Pancreas (tissue), 10 donors: ENCODE results near the gene GPR35. TPM values are rescaled to one million over a fixed set of nuclear protein-coding genes. Genes with fewer than 3 reads are reported as not detected.
A peak's percentile ranks its signal among the peaks of the same experiment; 100 is the strongest.

Source experiments
- ATAC-seq, 4 donors: fragments of 200-7000 bp; cut with Tn5 transposase; one replicate each; pipeline versions ENCODE4 v1.8.0 to v1.9.1; 2020; ENCODE audit warnings: mild to moderate bottlenecking in 4 of 4, moderate library complexity in 4 of 4
- DNase-seq, 6 donors: peaks; one replicate each; pipeline ENCODE4 v3.0.0-alpha.2; 2020
- FAIRE-seq: peaks from 2 replicates; lab custom pipeline; 2012; peaks lifted over from hg19 to GRCh38; lab: Jason Lieb, UNC
- H3K27ac ChIP-seq, 4 donors: fragments of 200-600 bp; sonication (generic); 1 replicate in 3 of 4; 2 replicates in 1 of 4; pipeline versions ENCODE4 v1.5.0 to v1.8.0; 2020
- H3K27me3 ChIP-seq, 4 donors: fragments of 200-600 bp; one replicate each; pipeline ENCODE4 v1.8.0; 2021
- H3K36me3 ChIP-seq, 3 donors: fragments of 200-600 bp; sonication (generic) in 1 of 3; one replicate each; pipeline versions ENCODE4 v1.5.0 to v1.8.0; 2020 to 2021
- H3K4me1 ChIP-seq, 3 donors: fragments of 200-600 bp; one replicate each; pipeline ENCODE4 v1.8.0; 2021
- H3K4me3 ChIP-seq, 4 donors: fragments of 200-600 bp; sonication (generic) in 2 of 4; one replicate each; pipeline versions ENCODE4 v1.5.0 to v1.8.0; 2020 to 2021
- H3K9me3 ChIP-seq, 4 donors: fragments of 200-600 bp; one replicate each; pipeline ENCODE4 v1.8.0; 2021
- WGBS, 2 donors: extraction: QIAGEN DNeasy Blood & Tissue Kit; methylation state at CpG; one replicate each; pipeline ENCODE4 v1.1.7; 2013; 5-methylcytosine and 5-hydroxymethylcytosine counted together
- intact Hi-C, 3 donors: fragments of 100-400 bp; cut with DNase I; formaldehyde crosslinking; loops; one replicate each; pipeline versions ENCODE4 v1.11.1 to v1.14.2; 2022
- polyA plus RNA-seq, 2 donors: library from polyadenylated mRNA; stranded (reverse); fragments of 200-250 nt; gene quantifications; one replicate each; pipeline ENCODE4 v1.2.3, GENCODE V29; 2013
- total RNA-seq, 6 donors: library from RNA; stranded (reverse); fragmentation: NEBNext Ultra II Directional in 4 of 6; extraction: Animal tissue kit (Norgen Biotek cat#: 25700) in 4 of 6; gene quantifications; one replicate each; pipeline versions ENCODE4 v1.2.1 to v1.2.4, GENCODE V29; 2021 to 2023
- TF ChIP-seq, protein P1 (sequence below), 4 donors: fragments of 200-600 bp; sonication (generic) in 3 of 4; IDR thresholded peaks; one replicate each; pipeline versions ENCODE4 v1.5.0 to v1.8.0; 2021; ENCODE audit warnings: antibody characterized with exemption in 4 of 4
- donor health status: healthy with polysubstance abuse.
- donor health status: DM: no; HTN: no; CAD: no; lungs with moderate emphysema.
- donor health status: DM: no; HTN: no; CAD: no.
- donor health status: control.
- donor health status: control.
- donor health status: Bipolar disorder and iron deficiency.
- donor health status: DM: yes; HTN: yes; CAD: no.
- donor health status: DM: no; HTN: no; CAD: no.
- donor health status: DM: no; HTN: no; CAD: no.
- donor health status: DM: yes; HTN: yes; CAD: no.

Gene GPR35
- total and polyA plus RNA-seq, 8 donors = 0.35 to 4.6 (median 1.0) TPM

DNA sequence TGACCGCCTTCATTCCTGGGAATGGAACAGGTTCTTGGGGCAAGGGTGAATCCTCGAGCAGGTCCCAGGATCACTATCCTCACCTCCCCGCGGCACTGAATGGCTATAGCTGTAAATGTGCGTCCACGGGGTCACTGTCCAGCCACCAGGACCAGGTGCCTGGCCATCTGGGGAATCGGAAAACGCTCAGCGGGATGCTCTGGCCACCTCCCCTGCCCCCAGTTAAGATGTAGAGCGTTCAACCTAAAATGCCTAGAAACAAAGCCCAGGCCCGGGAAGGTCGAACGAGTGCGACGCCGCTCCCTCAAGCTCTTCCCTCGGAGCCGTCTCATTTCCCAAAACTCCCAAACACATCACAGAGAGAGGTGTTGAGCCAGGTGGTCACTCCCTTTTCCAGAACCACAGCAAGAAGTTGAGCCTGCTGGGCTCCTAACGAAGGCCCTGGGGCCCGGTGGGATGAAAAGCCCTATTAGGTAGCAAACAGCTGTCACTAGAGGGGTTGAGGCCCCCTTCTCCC, 39.5 kb upstream of the GPR35 start:
- no peaks in the 10 kb centered on the region for H3K27me3 ChIP-seq
- H3K4me3 ChIP-seq = peak overlapping the region; percentile 90 to 96 (median 94)
- TF ChIP-seq, protein P1, sequence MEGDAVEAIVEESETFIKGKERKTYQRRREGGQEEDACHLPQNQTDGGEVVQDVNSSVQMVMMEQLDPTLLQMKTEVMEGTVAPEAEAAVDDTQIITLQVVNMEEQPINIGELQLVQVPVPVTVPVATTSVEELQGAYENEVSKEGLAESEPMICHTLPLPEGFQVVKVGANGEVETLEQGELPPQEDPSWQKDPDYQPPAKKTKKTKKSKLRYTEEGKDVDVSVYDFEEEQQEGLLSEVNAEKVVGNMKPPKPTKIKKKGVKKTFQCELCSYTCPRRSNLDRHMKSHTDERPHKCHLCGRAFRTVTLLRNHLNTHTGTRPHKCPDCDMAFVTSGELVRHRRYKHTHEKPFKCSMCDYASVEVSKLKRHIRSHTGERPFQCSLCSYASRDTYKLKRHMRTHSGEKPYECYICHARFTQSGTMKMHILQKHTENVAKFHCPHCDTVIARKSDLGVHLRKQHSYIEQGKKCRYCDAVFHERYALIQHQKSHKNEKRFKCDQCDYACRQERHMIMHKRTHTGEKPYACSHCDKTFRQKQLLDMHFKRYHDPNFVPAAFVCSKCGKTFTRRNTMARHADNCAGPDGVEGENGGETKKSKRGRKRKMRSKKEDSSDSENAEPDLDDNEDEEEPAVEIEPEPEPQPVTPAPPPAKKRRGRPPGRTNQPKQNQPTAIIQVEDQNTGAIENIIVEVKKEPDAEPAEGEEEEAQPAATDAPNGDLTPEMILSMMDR (IDR thresholded peaks at IDR 0.05) = no peak
- H3K9me3 ChIP-seq = no peaks in the 10 kb centered on the region
- H3K27ac ChIP-seq = peak overlapping the region; percentile 74 to 95 (median 84)
- H3K36me3 ChIP-seq = peaks cover 0 to 8% (median 0%) of the 10 kb centered on the region in 3 donors
- FAIRE-seq = no peak
- intact Hi-C loops = no loop called here
- no peak for ATAC-seq
- 0 to 2% methylated on average over 20 of the region's 20 CpGs for WGBS, 2 donors
- DNase-seq = peak in 3 of 6 donors; percentile 26 to 53 (median 31)
- peaks cover 10 to 24% (median 13%) of the 10 kb centered on the region in 3 donors for H3K4me1 ChIP-seq

DNA sequence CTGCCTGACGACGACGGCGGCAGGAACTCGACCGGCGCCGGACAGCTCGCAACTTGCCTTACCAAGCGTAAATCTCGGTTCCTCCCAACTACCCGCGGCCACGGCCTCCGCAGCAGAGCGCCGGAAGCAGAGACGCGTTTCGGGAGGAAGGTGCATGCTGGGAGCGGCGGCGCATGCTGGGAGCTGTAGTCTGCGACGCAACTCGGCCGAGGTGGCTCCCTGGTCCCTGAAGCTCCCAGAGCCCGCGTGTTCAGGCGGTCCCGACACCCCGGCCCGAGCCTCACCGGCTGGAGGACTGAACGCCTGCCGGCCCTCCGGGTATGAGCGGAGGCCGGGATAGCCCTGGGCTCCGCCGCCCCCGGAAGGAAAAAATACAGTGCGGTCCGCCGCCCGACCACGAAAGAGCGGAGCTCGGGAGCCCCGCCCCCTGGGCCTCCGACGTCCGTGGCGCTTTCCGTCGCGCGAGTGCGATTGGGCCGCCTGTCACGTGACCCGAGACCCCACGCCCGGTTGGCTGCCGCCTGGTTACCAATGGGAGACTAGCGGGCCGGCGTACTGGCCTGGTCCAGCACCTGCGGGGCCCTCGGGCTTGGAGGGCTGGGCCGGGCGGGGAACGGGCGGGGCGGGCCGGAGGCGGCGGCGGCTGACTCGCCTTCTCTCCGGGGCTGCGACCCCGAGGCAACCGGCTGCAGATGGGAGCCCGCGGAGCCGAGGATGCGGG, 38.9 kb upstream of the GPR35 start, which contains the start of gene CAPN10:
Gene CAPN10 (plus strand): TSS at position 537 of the 721 bp plus-strand sequence. CDS start 178 bp downstream, at position 715.
- 0% methylated on average over 66 to 88 of the region's 88 CpGs for WGBS, 2 donors
- Histone ChIP-seq H3K27ac (peak within 1 kb of the TSS; percentile 74 to 95 (median 84)), H3K4me3 (peak within 1 kb of the TSS; percentile 90 to 96 (median 94)), H3K36me3 (peaks cover 0 to 8% (median 0%) of the 10 kb centered on the region in 3 donors), H3K27me3 (no peaks in the 10 kb centered on the region), H3K9me3 (no peaks in the 10 kb centered on the region), H3K4me1 (peaks cover 10 to 23% (median 13%) of the 10 kb centered on the region in 3 donors)
- FAIRE-seq (no peak), ATAC-seq (peak; percentile 96 to 98 (median 98)), DNase-seq (peak; percentile 96 to 99 (median 98))
- intact Hi-C loops = no loop called here
- TF ChIP-seq, protein P1 (IDR thresholded peaks at IDR 0.05) = no peak

DNA sequence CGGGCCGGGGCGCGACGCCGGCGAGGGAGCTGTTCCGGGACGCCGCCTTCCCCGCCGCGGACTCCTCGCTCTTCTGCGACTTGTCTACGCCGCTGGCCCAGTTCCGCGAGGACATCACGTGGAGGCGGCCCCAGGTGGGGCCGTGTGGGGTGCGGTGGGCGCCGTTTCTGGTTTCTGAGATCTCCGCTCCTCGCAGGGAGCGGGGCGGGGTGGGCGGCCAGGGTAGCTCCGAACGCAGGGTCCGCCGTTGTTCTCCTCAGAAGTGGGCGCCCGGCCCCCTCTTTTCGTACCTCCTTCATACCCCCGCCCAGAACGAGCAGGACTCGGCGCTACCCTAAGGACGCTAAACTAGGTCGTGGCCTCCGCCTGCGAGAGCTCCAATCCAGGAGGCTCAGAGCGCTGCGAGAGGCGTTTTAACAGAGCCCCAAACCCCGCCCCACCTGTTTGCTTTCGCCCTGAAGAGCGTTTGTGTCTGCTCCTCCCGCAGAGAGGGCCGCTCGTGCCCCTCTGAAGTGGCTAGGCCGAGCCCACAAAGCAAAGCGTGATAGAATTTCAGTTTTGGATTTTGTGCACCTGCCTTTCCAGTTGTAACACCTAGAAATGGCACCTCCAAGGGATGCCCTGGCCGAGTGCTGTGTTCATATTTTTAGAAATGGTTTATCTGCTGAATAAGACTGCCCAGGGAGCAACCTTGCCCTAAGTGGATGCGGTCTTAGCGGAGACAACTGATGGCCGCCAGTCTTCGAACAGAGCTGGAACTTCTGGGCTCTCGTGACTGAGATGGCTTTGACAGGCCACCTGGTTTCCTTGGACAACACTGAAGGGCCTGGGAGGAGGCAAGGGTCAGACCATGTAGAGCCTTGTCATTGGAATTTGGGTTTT, 38.1 kb upstream of the GPR35 start:
- Histone ChIP-seq H3K36me3 (peaks cover 0 to 11% (median 0%) of the 10 kb centered on the region in 3 donors), H3K9me3 (no peaks in the 10 kb centered on the region), H3K4me1 (peaks cover 10 to 23% (median 13%) of the 10 kb centered on the region in 3 donors), H3K4me3 (peak overlapping the region; percentile 90 to 96 (median 94)), H3K27ac (peak overlapping the region; percentile 74 to 95 (median 84)), H3K27me3 (no peaks in the 10 kb centered on the region)
- WGBS, 2 donors = 2% methylated on average over 62 of the region's 62 CpGs
- intact Hi-C loops = no loop called here
- TF ChIP-seq, protein P1 (IDR thresholded peaks at IDR 0.05) = no peak
- ATAC-seq = peak in 3 of 4 donors; percentile 8 to 37 (median 26)
- no peak for FAIRE-seq
- DNase-seq = peak in 4 of 6 donors; percentile 47 to 84 (median 58)

DNA sequence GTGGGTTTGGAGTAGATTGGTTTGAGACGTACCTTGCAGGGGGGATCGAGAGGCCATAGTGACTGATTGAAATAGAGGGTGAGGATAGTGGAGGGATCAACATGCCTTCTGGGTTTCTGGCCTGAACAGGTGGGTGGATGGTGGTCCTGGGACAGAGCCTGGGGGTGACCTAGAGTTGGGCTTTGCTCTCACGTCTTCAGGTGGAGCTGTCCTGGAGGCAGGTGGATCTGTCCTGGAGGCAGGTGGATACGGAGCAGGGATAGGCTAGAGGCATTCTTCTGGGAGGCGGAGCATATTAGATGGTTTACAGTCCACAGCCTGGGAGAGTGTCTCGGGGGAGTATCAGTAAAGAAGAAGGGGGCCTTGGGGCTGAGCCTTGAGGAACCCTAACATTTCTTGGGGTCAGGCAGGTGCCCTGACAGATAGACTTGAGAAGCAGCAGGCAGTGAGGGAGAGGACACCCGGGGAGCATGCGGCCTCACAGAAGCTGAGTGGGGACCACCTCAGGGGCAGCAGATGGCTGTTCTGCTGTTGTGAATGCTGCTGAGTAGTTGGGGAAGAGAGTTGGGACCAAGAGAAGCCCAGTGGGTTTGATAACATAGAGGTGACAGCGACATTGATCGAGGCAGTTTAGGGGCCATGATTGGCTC, 37.1 kb upstream of the GPR35 start:
- peak overlapping the region in 1 of 4 donors; percentile 96 for H3K4me3 ChIP-seq
- WGBS, 2 donors = 72 to 80% methylated on average over 10 of the region's 10 CpGs
- intact Hi-C loops = no loop called here
- H3K36me3 ChIP-seq = peaks cover 0 to 17% (median 0%) of the 10 kb centered on the region in 3 donors
- H3K27me3 ChIP-seq = no peaks in the 10 kb centered on the region
- no peak for ATAC-seq
- no peak overlapping the region for H3K27ac ChIP-seq
- peaks cover 10 to 23% (median 13%) of the 10 kb centered on the region in 3 donors for H3K4me1 ChIP-seq
- TF ChIP-seq, protein P1 (IDR thresholded peaks at IDR 0.05) = no peak
- no peak for FAIRE-seq
- no peaks in the 10 kb centered on the region for H3K9me3 ChIP-seq
- DNase-seq = peak in 2 of 6 donors; percentile 23 to 30
